Subcutaneous adipose tissue (tissue), 4 donors: ENCODE results near the gene CELF4. TPM values are rescaled to one million over a fixed set of nuclear protein-coding genes. Genes with fewer than 3 reads are reported as not detected.

ENCODE experiments used
- total RNA-seq, 4 donors: library from RNA; depleted of rRNA; stranded (reverse); fragments of >200 nt; gene quantifications; one replicate each; pipeline ENCODE4 v1.1.0, GENCODE V29; 2016
- TF ChIP-seq, protein P1 (sequence below): fragments of 450-650 bp; IDR thresholded peaks from one replicate; pipeline ENCODE4 v1.5.1; 2016; ENCODE audit warnings: low read depth, mild to moderate bottlenecking, control low read depth, antibody characterized with exemption, moderate library complexity

The CELF4 gene
- total RNA-seq, 4 donors from 2014 or later: not detected

- TF ChIP-seq, protein P1, sequence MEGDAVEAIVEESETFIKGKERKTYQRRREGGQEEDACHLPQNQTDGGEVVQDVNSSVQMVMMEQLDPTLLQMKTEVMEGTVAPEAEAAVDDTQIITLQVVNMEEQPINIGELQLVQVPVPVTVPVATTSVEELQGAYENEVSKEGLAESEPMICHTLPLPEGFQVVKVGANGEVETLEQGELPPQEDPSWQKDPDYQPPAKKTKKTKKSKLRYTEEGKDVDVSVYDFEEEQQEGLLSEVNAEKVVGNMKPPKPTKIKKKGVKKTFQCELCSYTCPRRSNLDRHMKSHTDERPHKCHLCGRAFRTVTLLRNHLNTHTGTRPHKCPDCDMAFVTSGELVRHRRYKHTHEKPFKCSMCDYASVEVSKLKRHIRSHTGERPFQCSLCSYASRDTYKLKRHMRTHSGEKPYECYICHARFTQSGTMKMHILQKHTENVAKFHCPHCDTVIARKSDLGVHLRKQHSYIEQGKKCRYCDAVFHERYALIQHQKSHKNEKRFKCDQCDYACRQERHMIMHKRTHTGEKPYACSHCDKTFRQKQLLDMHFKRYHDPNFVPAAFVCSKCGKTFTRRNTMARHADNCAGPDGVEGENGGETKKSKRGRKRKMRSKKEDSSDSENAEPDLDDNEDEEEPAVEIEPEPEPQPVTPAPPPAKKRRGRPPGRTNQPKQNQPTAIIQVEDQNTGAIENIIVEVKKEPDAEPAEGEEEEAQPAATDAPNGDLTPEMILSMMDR: no peak
These were observed 300.2 kb downstream of the CELF4 start for GRCh38 chr18:37265382-37265781.

DNA sequence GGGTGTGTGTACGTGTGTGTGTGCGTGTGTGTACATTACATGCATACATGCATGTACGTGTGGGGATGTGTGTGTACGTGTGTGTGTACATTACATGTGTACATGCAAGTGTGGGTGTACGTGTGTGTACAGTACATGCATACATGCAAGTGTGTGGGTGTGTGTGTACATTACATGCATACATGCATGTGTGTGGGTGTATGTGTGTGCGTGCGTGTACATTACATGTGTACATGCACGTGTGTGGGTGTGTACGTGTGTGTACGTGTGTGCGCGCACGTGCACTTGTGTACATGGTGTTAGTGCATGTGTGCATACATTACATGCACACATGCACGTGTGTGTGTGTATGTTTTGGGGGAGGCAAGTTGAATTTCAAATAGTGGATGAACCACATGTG is 300.6 kb downstream of the CELF4 start:
- TF ChIP-seq, protein P1: no peak

GRCh38 chr18:37261988-37262387 is 303.6 kb downstream of the CELF4 start:
- TF ChIP-seq, protein P1: no peak

- TF ChIP-seq, protein P1: no peak
These were observed 304.3 kb downstream of the CELF4 start for GRCh38 chr18:37261246-37261840.

DNA sequence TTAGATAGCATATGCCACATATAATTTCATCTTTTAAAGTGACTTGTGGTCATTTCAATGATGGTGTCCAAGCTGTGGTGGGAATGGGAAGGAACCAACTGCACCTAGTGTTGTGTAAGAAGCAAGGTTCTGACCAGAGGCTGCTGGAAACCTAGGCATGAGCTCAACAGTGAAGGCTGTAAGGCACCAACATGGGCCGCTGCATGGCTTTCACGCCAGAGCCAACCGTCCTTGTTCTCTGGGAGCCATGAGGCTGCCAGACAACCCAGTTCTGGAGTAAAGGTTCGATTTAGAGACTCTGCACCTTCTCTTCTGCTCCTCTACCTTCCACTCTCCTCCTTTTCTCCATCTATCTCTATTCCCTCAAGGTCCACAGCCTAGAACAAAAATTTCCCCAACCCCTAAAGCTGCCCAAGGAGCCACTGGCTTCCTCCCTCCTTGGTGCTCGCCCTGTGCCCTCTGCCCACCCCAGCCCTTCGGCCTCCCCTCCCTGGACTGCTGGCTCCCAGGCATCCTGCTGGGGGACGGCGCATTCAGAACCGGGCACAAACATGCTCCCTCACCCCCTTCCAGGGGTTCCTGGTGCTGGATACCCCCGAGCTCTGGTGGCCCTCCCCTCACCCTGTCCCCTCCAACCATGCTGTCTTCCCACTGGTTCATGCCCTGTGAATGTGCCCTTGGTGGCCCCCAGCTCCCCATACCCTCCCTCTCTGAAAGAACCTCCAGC is 305.1 kb downstream of the CELF4 start:
- TF ChIP-seq, protein P1: no peak

DNA sequence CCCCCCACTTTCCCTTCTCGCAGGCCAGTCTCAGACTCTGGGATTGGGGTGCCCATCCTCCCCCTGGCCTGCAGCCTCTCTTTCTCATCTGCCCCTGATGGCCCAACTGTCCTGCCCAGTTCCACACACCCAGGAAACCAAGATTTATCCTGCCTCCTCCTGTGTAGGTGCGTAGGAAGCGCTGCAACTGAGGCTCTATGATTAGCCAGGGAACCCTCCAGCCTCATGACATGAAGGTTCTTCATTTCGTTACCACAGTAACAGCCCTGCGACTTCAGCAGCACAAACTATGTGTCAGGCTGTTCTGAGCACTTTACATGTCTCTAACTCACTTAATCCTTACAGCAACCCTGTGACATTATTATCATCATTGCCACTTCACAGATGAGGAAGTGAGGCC is 305.9 kb downstream of the CELF4 start:
- TF ChIP-seq, protein P1: no peak

DNA sequence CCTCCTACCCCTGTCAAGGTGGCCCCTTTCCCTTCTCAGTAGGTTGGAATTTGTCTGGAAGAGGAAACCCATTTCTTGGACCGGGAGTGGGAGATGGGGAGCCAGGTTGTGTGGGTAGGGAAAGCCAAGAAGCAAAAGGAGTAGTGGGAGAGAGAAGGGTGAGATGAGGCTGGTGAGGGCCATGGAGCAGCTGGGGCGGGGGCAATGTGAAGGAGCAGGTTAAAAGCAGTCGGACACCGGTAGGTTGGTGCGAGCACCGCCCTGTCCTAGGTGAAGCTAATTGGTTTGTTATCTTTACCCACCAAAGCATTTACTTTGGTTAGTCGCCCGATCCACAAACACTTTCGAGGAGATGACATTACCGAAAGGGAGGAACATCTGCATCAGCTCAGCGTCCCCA is 306.8 kb downstream of the CELF4 start:
- TF ChIP-seq, protein P1: no peak
